Skeletal muscle cell (primary cell): ENCODE measurements around the gene CDH6.

Source experiments
- DNase-seq: peaks from one replicate; pipeline ENCODE4 v3.0.0-alpha.2; 2010; ENCODE audit warnings: low read depth
- H3K4me3 ChIP-seq: 2 replicates; pipeline ENCODE4 v1.5.1; 2011; ENCODE audit warnings: low read depth, mild to moderate bottlenecking, control low read depth, low read length, moderate library complexity

Gene CDH6

DNA sequence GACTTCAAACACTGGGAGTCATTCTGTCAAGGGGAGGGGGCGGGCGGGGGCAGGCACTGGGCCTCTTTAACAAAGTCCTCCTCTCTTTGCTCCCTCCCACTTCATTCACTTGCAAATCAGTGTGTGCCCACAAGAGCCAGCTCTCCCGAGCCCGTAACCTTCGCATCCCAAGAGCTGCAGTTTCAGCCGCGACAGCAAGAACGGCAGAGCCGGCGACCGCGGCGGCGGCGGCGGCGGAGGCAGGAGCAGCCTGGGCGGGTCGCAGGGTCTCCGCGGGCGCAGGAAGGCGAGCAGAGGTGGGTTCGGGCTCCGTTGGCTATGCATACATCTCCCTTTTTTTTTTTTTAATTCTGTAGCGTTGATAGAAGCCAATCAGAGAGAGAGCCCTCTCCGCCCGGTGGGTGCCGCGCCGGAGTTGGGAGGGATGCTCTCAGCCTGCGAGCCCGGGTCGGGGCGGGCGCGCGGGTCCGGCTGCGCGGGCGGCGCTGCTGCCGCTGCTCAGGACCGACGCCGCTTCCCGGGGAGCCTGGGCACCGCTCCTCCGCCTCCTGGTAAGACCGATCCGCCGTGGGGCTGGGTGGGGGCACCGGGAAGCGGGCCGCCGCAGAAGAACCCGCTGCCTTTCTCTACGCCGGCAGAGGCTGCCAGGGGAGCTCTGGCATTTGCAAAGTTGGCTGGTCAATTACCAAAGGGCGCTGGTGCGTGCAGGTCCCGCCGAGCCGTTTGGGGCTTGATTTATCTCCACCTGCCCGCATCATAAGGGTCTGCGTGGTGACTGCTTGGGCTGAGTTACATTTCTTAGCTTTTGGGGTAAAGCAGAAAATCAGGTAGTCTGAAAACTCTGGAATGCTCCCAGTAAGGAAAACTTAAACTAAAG, at the start of gene CDH6:
Gene CDH6 (plus strand): TSS at position 96 of the 877 bp plus-strand sequence. CDS start 73,788 bp downstream, outside the sequence.
- no peak for DNase-seq
- H3K4me3 ChIP-seq: peak within 1 kb of the TSS; percentile 37

DNA sequence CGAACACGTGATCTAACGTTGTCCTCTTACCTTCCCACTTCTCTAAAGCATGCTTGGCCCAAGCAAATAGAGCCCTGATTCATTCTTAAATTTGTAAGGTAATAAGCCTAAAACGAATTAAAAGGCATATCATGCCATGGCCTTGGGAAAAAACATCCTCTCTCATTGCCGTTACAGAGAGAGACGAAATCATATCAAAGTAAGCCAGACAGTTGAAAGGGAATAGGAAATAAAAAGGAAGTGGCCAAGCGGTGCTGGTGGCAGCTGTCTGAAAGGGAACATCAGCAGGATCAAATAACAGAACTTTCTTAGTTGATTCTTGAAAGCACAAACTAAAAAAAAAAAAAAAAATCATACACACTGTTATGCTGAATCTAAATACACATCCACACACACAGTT, 49.1 kb upstream of the CDH6 start:
- DNase-seq: no peak
- H3K4me3 ChIP-seq: no peak overlapping the region

DNA sequence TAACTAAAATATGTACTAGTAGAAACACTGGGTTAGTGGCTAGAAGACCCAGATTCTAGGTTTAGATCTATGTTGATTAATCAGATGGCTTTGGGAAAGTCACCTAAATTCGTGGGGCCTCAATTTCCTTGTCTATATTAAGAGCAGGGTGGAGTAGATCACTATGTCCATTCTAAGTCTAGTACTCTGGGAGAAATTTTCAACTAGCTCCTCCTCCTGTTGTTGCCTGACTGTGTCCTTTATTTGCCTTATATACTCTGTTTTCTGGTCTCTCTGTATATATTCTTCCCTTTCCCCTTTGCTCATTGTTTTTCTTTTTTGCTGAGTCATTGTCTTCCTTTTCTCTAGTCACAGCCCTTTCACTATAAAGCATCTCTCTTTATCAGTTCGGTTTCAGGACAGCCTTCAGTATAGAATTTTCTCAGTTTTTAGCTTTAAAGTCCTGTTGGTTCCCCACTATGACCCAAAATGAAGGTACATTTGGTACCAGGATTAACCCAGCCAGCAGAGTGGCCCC, 44.5 kb upstream of the CDH6 start:
- DNase-seq: no peak
- no peak overlapping the region for H3K4me3 ChIP-seq

DNA sequence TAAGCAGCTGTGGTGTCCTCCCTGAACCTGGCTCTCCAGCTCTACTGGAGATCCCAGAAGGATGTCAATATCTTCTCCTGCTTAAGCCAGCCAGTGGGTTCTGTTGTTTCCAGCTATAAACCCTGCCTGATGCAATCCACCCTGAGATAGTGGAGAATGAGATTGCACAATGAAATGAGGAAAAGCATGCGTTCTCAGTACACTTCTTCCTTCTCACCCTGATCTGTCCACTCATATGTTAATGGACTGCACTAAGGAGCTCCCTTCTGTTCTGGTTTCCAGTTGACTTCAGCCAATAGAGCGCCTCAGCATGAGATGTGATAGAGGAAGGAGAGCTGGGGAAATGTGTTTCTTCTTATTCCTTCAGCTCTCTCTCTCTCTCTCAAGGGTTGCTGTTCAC, 40.0 kb upstream of the CDH6 start:
- H3K4me3 ChIP-seq: no peak overlapping the region
- no peak for DNase-seq

DNA sequence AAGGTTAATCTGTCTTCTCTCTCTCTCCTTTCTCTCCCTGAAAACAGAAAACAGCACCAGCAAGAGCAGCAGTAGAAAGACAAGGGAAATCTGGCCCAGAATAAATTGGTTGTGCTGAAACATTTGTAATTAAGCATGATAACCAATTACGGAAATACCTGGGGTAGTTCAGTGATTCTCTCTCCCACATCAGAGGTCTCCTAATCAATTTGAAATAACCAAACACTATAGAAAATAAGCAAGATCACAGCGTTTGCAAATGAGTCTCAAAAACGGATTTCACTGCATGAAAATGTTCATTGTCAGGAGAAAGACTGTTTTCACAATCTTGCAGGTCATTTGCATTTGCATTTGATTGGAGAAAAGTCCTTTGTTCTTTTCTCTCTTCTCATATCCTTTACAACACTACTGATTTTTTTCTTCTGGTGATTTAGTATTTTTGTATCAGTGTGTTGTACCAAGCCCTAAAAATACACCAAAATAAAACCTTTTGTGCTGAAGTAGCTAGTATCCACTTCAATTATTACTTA, 36.8 kb upstream of the CDH6 start:
- H3K4me3 ChIP-seq: no peak overlapping the region
- no peak for DNase-seq

DNA sequence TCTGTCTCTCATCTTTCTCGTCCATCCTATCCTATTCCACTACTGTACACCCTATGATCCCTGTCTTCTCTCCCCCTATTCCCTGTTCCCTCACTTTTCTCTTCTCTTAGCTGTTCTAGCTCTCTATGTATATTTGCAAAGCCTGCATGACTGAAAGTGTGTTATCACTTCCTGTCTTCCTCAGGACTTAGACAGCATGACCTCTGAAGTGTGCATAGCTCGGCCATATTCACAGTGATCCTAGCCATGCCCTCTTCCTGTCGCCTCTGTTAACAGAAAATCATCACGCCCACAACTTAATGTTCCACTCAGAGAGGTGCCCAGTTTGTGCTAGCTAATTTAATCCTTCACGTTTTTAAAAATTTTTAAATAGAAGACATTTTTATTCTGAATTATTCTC, 35.8 kb upstream of the CDH6 start:
- no peak overlapping the region for H3K4me3 ChIP-seq
- no peak for DNase-seq

DNA sequence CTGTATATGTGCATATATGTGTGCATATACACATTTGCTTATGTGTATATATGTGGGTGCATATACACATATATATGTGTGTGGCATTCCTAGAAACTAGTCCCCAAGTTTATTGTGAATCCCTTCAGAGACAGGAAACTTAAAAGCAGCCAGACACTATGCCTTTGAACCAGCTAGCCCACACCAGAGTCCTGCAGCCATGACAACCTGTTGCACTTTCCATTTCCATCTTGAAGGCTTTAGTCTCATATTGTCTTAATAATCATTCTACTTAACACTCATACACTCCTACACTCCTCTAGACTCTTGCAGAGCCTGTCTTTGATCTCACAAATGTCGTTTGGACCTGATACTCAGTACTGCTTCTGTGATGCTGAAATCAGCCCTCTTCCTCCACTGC, 34.8 kb upstream of the CDH6 start:
- DNase-seq: no peak
- no peak overlapping the region for H3K4me3 ChIP-seq

DNA sequence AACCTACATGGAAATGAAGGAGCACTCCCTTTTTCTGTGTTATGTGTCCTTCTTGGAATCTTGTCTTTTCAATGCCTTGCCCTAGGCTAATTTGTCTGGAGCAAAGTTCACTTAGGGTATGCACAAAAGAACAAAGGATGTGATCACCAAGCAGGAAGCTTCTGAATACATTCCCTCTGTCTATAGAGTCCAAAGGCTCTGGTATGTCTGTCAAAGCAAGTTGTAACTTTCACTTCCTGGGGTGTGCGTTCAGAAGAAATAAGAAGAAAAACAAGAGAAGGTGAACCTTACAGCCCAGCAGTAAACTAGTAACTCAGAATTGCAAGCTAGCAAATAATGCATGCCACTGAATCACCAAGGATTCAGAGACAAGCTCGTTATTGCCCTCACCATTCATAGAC, 31.7 kb upstream of the CDH6 start:
- no peak overlapping the region for H3K4me3 ChIP-seq

DNA sequence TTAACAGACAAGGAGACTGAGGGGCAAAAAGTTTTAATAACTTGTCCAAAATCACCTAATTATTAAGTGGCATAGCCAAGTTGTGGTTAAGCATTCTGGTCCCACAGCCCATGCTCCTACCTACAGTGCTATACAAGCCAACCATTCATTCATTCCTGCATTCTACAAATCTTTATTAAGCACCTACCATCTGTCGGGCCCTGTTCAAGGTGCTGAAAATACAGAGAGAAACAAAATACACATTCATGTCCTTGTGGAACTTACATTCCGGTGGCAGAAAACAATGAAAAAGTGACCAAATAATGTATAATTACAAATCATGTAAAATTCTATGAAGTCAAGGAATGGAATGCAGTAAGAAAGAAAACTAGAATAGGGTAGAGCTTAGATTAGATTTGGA, 27.8 kb upstream of the CDH6 start:
- no peak for DNase-seq
- no peak overlapping the region for H3K4me3 ChIP-seq

More for the DNA sequence above, 31.7 kb upstream of the CDH6 start:
- no peak for DNase-seq

DNA sequence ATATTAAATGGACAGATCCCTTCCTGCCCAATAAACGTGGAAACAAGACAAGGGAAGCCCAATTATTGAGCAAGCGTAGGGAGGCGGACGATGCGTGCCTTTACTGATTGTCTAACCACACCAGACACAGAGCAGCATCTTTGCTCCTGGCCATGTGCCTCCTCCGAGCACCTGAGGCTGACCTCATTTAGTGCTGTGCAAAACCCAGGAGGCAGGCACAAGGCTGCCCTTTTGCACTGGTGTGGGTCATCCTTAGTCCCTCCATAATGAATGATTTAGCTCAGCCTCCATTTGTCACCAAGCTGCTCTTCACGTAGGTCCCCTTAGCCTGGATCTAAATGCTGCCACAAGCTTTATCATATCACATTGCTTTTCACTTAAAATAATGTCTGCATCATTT, 24.1 kb upstream of the CDH6 start:
- no peak for DNase-seq
- no peak overlapping the region for H3K4me3 ChIP-seq

DNA sequence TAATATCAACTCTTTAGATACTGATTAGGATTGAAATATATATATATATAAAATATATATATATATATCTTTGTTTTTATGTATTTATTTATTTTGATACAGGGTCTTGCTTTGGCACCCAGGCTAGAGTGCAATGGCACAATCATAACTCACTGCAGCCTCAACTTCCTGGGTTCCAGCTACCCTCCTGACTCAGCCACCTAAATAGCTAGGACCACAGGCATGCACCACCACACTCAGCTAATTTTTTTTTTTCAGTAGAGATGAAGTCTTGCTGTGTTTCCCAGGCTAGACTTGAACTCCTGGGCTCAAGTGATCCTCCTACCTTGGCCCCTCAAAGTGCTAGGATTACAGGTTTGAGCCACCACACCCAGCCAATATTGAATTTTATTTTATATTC, 20.6 kb upstream of the CDH6 start:
- DNase-seq: no peak
- H3K4me3 ChIP-seq: no peak overlapping the region

DNA sequence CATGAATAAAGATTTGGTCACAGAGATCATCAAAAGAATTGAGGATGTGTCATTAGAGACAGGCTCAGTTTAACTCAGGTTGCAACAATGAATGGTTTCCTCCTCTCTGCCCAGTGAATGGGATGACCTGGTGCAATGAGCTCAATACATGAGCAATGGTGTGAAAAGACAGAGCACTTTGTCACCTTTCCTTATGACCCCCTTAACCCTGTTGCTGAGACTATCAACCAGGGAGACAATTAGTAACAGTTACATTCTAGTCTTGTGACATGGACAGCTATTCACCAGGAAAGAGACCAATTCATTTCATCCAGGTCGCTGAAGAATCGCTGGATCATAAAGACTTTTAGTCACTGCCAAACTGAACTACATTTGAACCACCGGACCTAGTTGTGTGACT, 19.9 kb upstream of the CDH6 start:
- H3K4me3 ChIP-seq: no peak overlapping the region
- DNase-seq: no peak

DNA sequence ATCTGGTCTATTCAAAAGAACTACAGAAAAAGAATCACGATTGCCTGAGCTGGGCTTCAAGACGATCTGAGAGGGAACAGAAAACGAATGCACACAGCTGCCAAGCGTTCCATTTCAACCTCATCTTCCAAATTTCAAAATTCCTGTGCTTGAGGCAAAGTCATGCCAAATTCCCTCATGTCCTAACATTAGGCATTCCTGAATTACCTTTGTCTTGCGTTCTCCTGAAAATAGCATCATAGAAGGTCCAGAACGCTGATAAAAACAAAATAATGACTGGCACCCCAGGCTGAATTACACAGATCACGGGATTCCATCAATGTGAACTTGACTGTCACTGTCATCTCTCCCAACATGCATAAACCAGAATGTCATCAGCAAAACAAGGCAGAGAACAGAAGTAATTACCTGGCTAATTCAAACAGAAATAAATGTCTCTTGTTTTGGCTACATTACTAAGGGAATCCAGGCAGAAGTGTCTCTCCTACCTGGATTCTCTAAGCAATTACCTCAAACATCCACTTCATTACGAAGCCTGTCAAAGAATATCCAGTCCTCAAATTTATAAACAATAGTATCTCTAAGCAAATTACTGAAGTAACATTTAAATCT, 12.0 kb upstream of the CDH6 start:
- no peak for DNase-seq
- H3K4me3 ChIP-seq: no peak overlapping the region

DNA sequence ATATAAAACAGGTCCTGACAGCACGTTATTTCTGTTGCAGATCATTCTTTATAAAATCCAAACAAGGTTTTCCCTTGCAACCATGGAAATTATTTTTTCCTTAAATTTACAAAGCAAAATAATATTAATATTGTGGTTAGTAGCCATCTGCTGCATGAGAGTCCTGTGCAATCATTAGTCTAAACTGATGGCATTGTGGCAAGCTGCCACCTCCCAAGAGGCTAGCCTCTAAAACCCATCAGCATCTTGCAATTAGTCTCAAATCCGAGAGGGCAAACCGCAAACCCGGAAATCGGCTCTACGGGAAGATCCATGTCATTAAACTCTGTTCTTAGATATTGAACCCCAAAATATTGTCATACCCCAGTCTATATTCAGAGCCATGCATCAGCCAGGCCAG, 11.3 kb upstream of the CDH6 start:
- H3K4me3 ChIP-seq: no peak overlapping the region

DNA sequence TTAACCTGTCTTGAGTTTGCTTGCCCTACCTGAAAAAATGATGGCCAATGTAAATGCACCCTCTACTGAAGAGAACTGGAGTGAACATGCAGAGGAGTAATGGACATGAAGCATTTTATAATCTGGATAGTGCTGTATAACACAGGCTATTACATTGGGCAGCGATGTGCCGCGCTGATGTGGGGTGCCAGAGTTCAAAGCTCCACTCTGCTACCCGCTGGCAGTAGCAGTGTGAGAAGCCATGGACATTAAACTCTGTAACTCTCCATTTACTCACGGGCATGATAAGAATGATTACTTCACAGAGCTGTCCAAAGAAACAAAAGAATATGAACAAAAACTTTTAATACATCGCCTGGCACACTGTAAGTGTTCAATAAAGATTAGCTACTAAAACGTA, 7.5 kb upstream of the CDH6 start:
- DNase-seq: no peak
- no peak overlapping the region for H3K4me3 ChIP-seq

More for the DNA sequence above, 11.3 kb upstream of the CDH6 start:
- no peak for DNase-seq

DNA sequence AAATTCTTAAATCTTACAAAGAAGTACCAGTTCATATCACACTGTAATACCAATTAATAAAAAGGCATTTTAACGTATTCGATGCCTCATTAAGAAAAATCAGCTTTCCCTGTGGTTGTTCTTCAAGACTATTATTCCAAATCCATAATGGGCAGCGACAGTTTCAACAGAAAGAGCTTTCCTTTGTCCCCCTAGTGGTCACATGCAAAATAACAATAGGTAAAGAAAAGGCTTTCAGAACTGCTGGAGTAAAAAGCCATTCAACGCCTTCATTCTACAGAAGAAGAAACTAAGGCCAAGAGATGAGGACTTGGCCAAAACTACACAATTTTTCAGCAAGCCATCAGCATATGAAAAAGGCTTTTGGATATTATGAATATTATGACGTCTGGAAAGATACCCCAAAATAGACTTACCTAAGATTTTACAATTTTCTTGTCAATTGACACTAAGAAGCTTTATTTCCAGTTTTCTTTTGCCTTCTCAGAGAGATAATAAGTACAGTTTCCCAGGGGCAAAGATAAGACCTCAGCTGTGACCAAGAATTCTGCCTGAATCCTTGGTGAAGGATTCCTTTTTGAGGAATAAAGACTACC, 6.7 kb upstream of the CDH6 start:
- no peak for DNase-seq
- no peak overlapping the region for H3K4me3 ChIP-seq

DNA sequence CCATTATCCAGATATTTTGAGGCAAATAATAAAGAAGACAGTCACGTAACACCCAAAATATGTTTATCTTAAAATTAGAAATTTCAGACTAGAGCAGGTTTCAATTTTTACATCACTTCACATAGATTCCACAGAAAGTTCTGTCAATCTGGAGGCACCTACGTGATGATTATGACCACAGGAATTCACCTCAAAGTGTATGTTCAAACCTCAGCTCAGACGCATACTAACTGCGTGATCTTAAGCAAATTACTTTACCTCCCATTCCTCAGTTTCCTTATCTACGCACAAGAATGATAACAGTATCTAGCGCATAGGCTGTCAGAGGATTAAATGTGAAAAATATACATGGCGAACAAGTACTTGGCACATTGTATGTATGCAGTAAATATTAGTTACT, 5.9 kb upstream of the CDH6 start:
- DNase-seq: no peak
- no peak overlapping the region for H3K4me3 ChIP-seq

DNA sequence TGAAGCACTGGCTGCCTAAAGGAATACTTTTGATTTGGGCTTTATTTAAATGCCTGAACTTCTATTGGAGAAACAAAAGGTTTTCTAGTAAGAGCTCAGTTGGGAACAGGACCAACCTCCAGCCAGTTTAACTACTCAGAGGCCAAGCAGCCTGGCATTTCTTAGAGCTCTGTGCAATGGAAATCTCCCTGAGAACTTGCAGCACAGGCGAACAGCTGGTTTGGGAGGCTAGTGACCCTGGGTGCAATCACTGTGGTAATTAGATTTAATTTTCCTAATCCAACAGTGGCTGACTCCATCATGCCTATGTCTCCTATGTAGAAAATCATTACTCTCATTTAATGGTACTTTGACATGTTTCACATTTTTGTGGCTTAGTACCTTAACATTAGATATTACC, 1.0 kb upstream of the CDH6 start:
- no peak for DNase-seq
- H3K4me3 ChIP-seq: no peak overlapping the region

DNA sequence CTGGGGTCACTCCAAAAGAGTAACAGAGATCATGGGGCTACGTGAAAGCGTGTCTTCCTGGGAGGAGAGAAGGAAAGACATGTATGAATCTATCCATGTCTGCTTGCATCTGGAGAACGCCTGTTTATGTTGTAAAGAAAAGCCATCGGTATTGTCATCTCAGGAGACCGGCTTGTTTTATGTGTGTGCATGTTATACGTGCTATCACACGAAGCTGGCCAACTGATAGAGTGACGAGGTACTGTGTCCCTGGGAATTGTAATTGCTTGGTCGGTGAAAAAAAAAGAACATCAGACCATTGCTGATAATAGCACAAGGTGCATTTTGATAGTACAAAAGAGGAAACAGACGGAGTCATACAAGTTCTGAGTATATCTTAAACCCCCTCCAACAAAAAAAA, 370 bp upstream of the CDH6 start:
- H3K4me3 ChIP-seq: no peak overlapping the region

DNA sequence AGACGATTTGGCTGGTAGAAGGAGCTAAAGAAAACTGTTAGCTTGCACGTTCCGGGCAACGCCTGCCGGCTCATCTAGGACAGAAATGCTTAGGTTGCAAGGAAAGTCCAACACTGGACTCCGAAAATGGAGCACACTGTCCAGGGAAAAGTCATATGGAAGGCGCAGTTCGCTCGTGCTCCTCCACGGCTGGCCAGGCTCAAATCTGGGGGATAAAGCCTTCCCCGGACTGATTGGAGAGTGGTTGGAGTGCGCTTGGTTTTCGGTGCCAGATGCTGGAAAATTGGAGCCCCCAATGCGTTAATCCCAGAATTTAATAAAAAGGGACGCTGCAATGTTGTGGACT, 955 bp downstream of the CDH6 start:
- no peak overlapping the region for H3K4me3 ChIP-seq
- no peak for DNase-seq

More for the DNA sequence above, 370 bp upstream of the CDH6 start:
- DNase-seq: no peak
